HCT116 (cell line): ENCODE results near the gene TOMM34. TPM values are rescaled to one million over a fixed set of nuclear protein-coding genes. Genes with fewer than 3 reads are reported as not detected.

ENCODE experiments used
- CBX3 ChIP-seq: IDR thresholded peaks from 2 replicates; pipeline ENCODE4 v1.6.1; 2012; ENCODE audit warnings: low read depth
- EGR1 ChIP-seq: IDR thresholded peaks from 2 replicates; pipeline ENCODE4 v1.6.1; 2012; ENCODE audit warnings: low read depth
- ELF1 ChIP-seq: IDR thresholded peaks from 2 replicates; pipeline ENCODE4 v1.6.1; 2012; ENCODE audit warnings: low read depth, borderline replicate concordance
- FOSL1 ChIP-seq: IDR thresholded peaks from 2 replicates; pipeline ENCODE4 v1.6.1; 2012; ENCODE audit warnings: low read depth
- JUND ChIP-seq: IDR thresholded peaks from 2 replicates; pipeline ENCODE4 v1.6.1; 2012
- ZBTB33 ChIP-seq: IDR thresholded peaks from 2 replicates; pipeline ENCODE4 v1.6.1; 2011; ENCODE audit warnings: mild to moderate bottlenecking, low read length, moderate library complexity; ENCODE audit not compliant: insufficient replicate concordance; ENCODE audit errors: extremely low read depth
- total RNA-seq: library from RNA; stranded (reverse); gene quantifications from one replicate; pipeline ENCODE4 v1.2.1, GENCODE V29; 2021; ENCODE audit not compliant: unreplicated experiment
- TF ChIP-seq, protein P1 (sequence below): IDR thresholded peaks from 2 replicates; pipeline ENCODE4 v1.6.1; 2012; ENCODE audit warnings: low read depth

The TOMM34 gene
- total RNA-seq, 1 experiment from 2014 or later: 51.7 TPM

DNA sequence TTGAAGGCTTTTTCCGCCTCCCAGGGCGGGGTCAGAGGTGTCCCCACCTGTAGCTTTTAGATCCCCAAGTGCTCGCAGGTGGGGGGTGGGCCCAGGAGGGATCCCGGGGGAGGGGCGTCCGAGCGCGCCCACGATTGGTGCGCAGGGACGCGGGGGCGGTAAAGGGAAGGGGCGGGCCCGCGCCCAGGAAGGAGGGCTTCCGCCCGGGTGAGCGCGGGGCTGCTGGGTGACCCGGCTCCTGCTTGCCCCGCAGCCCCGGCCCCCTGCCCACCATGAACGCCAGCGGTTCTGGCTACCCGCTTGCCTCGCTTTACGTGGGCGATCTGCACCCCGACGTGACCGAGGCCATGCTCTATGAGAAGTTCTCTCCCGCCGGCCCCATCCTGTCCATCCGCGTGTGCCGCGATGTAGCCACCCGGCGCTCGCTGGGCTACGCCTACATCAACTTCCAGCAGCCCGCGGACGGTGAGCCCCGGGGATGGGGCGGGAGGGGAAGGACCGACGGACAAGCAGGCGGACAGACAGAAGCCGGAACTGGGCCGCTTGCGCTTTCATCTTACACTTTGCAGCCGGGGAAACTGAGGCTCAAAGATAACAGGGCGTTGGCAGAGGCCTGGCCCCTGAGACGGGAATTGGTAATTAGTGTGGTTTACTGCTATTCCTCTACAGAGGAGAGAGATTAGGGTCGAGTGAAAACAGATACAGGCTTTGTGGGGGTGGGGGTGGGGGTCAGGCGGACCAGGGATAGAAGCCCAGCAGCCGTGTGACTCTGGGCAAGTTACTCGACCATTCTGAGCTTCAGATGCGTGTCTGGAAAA, 50.1 kb downstream of the TOMM34 start, which contains the start of gene PABPC1L (continued):
- peak; percentile 98 for TF ChIP-seq EGR1
- TF ChIP-seq CBX3: no peak
- no peak for TF ChIP-seq FOSL1
- no peak; the same call in 1 of the 2 replicates for TF ChIP-seq ELF1
- TF ChIP-seq, protein P1, sequence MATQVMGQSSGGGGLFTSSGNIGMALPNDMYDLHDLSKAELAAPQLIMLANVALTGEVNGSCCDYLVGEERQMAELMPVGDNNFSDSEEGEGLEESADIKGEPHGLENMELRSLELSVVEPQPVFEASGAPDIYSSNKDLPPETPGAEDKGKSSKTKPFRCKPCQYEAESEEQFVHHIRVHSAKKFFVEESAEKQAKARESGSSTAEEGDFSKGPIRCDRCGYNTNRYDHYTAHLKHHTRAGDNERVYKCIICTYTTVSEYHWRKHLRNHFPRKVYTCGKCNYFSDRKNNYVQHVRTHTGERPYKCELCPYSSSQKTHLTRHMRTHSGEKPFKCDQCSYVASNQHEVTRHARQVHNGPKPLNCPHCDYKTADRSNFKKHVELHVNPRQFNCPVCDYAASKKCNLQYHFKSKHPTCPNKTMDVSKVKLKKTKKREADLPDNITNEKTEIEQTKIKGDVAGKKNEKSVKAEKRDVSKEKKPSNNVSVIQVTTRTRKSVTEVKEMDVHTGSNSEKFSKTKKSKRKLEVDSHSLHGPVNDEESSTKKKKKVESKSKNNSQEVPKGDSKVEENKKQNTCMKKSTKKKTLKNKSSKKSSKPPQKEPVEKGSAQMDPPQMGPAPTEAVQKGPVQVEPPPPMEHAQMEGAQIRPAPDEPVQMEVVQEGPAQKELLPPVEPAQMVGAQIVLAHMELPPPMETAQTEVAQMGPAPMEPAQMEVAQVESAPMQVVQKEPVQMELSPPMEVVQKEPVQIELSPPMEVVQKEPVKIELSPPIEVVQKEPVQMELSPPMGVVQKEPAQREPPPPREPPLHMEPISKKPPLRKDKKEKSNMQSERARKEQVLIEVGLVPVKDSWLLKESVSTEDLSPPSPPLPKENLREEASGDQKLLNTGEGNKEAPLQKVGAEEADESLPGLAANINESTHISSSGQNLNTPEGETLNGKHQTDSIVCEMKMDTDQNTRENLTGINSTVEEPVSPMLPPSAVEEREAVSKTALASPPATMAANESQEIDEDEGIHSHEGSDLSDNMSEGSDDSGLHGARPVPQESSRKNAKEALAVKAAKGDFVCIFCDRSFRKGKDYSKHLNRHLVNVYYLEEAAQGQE: no peak
- no peak for TF ChIP-seq ZBTB33
- no peak for TF ChIP-seq JUND
- TF ChIP-seq, all 23 proteins: peak for 6
